ENCODE data around the gene PLCB2. TPM values are rescaled to one million over a fixed set of nuclear protein-coding genes. Genes with fewer than 3 reads are reported as not detected.

The PLCB2 gene
- total RNA-seq, 1 donor: 61.7 TPM

GRCh38 chr15:40303576-40303975 lies 4.2 kb downstream of the PLCB2 start:
- Histone ChIP-seq H3K4me3 (ENCODE audit: low read length) (no peak overlapping the region), H3K27me3 (ENCODE audit: insufficient read depth, low read length) (no peaks in the 10 kb centered on the region), H3K4me1 (ENCODE audit: insufficient read depth, low read length) (peaks cover 43% of the 10 kb centered on the region), H3K9me3 (ENCODE audit: low read depth, low read length) (no peaks in the 10 kb centered on the region)

- Histone ChIP-seq H3K27me3 (ENCODE audit: insufficient read depth, low read length) (no peaks in the 10 kb centered on the region), H3K4me1 (ENCODE audit: insufficient read depth, low read length) (peaks cover 42% of the 10 kb centered on the region), H3K4me3 (ENCODE audit: low read length) (no peak overlapping the region), H3K9me3 (ENCODE audit: low read depth, low read length) (no peaks in the 10 kb centered on the region)
Measured at GRCh38 chr15:40302981-40303380, 4.8 kb downstream of the PLCB2 start.

DNA sequence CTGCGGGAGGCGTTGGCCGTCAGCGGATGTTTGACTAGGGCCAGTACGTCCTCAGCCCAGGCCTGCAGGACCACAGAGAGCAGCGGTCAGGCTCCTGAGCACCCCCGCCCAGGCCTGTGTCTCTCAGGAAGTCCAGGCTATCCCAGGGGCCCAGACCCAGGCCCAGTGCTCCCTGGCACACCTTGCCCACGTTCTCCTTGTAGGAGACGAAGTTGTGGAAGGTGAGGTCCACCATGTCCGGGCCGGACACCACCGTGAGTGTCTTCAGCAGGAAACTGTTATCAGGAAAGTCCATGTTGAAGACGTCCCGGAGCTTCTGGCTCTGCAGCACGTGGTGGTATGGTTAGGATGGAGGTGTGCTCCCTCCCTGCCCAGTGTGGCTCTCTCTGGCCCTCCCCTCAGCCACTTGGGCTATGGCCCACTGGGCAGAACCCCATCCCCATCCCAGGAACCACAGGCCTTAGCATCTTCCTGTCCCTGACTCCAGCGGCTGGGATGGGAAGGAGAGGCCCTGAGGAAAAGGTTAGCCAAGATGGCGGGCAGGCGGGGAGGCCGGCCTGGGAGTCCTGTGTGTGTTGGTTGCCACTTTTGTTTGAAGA lies 5.3 kb downstream of the PLCB2 start:
- Histone ChIP-seq H3K4me3 (ENCODE audit: low read length) (no peak overlapping the region), H3K4me1 (ENCODE audit: insufficient read depth, low read length) (peaks cover 42% of the 10 kb centered on the region)

GRCh38 chr15:40301467-40302179 lies 6.1 kb downstream of the PLCB2 start:
- peaks cover 42% of the 10 kb centered on the region for H3K4me1 ChIP-seq (ENCODE audit: insufficient read depth, low read length)
- H3K27me3 ChIP-seq (ENCODE audit: insufficient read depth, low read length): no peaks in the 10 kb centered on the region
- no peaks in the 10 kb centered on the region for H3K9me3 ChIP-seq (ENCODE audit: low read depth, low read length)
- H3K4me3 ChIP-seq (ENCODE audit: low read length): no peak overlapping the region

More for the DNA sequence above, 5.3 kb downstream of the PLCB2 start:
- H3K27me3 ChIP-seq (ENCODE audit: insufficient read depth, low read length): no peaks in the 10 kb centered on the region
- H3K9me3 ChIP-seq (ENCODE audit: low read depth, low read length): no peaks in the 10 kb centered on the region

DNA sequence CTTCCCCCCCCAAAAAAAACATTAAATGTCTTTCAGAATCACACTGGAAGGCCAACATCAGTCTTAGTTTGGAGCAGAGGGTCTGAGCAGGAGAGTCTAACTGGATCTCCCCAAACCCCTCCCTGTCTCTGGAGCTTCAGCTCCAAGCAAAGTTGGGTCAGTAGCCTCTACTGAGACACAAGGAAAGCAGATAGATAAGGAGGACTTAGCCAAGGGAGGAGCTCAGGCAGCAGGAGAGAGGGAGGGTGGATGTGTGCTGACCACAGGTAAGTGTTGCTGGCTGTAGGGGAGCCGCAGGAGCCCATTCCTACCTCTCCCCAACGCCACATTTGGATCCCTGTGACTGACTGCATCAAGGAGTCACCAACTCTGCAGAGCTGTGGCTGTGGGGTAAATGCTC lies 7.0 kb downstream of the PLCB2 start:
- Histone ChIP-seq H3K4me3 (ENCODE audit: low read length) (no peak overlapping the region), H3K9me3 (ENCODE audit: low read depth, low read length) (no peaks in the 10 kb centered on the region), H3K4me1 (ENCODE audit: insufficient read depth, low read length) (peaks cover 34% of the 10 kb centered on the region), H3K27me3 (ENCODE audit: insufficient read depth, low read length) (no peaks in the 10 kb centered on the region)

DNA sequence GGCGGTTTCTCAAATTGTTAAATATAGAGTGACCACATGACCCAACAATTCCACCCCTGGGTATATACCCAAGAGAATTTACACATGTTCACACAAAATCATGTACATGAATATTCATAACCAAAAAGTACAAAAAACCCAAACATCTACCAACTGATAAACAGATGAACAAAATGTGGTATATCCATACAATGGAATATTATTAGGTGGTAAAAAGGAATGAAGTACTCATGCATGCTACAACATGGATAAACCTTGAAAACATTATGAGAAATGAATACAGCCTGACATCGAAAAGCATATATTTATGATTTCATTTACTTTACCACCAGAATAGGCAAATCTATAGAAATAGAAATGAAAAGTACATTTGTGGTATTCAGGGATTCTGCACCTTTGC lies 7.4 kb downstream of the PLCB2 start:
- Histone ChIP-seq H3K4me3 (ENCODE audit: low read length) (no peak overlapping the region), H3K4me1 (ENCODE audit: insufficient read depth, low read length) (peaks cover 30% of the 10 kb centered on the region), H3K9me3 (ENCODE audit: low read depth, low read length) (no peaks in the 10 kb centered on the region), H3K27me3 (ENCODE audit: insufficient read depth, low read length) (no peaks in the 10 kb centered on the region)

DNA sequence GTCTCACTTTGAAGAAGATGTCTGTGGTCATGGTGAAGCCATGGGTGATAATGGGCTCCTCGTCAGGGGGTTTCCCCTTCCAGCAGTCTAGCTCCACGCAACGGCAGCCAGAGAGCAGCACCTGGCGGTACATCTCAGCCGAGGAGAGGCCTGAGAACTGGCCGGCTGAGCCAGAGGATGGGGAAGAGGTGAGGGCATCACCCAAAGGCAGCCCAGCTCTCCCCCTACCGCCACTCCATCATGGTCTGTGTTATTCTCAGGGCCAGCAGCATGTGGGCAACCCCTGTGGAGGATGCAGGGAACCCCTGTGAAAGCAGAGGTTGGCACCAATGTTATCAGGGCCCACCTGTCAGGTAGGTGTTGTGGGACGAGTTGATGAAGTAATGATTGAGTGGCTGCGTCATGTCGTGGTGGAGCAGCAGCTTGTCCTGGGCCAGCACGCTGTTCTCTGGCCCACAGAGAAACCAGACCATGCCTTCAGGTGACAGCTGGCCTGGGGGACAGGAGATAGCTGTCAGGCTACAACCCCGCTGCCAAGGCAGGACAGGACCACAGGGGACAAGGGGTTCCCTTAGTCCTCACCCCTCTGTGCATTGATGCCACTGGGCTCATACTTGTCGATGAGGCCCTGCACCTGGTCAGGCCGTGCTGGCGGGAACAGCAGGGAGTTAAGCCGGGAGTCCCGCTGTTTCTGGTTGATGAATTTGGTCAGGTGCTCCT lies 9.4 kb downstream of the PLCB2 start:
- Histone ChIP-seq H3K27me3 (ENCODE audit: insufficient read depth, low read length) (no peaks in the 10 kb centered on the region), H3K9me3 (ENCODE audit: low read depth, low read length) (no peaks in the 10 kb centered on the region), H3K4me3 (ENCODE audit: low read length) (no peak overlapping the region), H3K4me1 (ENCODE audit: insufficient read depth, low read length) (peaks cover 13% of the 10 kb centered on the region)

DNA sequence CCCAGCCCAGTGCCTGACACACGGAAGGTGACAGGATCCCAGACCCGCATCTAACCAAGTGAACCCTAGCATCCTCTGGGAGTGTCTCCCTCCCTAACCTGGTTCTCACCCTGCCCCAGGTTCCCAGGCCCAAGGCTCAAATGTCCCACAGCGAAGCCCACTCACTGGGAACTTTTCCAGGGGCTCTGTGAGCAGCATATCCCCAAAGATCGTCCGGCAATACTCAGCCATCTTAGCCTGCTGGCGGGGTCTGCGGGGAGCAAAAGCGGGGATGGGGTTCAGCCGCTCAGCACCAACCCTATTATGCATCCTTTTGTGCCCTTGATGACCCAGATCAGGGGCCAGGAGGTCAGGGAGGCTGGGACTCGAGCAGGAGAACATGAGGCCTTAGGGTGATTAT lies 10.4 kb downstream of the PLCB2 start:
- H3K4me3 ChIP-seq (ENCODE audit: low read length): no peak overlapping the region
- H3K9me3 ChIP-seq (ENCODE audit: low read depth, low read length): no peaks in the 10 kb centered on the region
- H3K4me1 ChIP-seq (ENCODE audit: insufficient read depth, low read length): peaks cover 12% of the 10 kb centered on the region
- no peaks in the 10 kb centered on the region for H3K27me3 ChIP-seq (ENCODE audit: insufficient read depth, low read length)

- Histone ChIP-seq H3K9me3 (ENCODE audit: low read depth, low read length) (no peaks in the 10 kb centered on the region), H3K27me3 (ENCODE audit: insufficient read depth, low read length) (no peaks in the 10 kb centered on the region), H3K4me3 (ENCODE audit: low read length) (no peak overlapping the region), H3K4me1 (ENCODE audit: insufficient read depth, low read length) (peaks cover 7% of the 10 kb centered on the region)
Measured at GRCh38 chr15:40296561-40297230, 11.0 kb downstream of the PLCB2 start.

GRCh38 chr15:40295877-40296560 lies 11.7 kb downstream of the PLCB2 start:
- H3K4me1 ChIP-seq (ENCODE audit: insufficient read depth, low read length): peaks cover under 1% of the 10 kb centered on the region
- H3K4me3 ChIP-seq (ENCODE audit: low read length): no peak overlapping the region
- no peaks in the 10 kb centered on the region for H3K9me3 ChIP-seq (ENCODE audit: low read depth, low read length)
- H3K27me3 ChIP-seq (ENCODE audit: insufficient read depth, low read length): no peaks in the 10 kb centered on the region

DNA sequence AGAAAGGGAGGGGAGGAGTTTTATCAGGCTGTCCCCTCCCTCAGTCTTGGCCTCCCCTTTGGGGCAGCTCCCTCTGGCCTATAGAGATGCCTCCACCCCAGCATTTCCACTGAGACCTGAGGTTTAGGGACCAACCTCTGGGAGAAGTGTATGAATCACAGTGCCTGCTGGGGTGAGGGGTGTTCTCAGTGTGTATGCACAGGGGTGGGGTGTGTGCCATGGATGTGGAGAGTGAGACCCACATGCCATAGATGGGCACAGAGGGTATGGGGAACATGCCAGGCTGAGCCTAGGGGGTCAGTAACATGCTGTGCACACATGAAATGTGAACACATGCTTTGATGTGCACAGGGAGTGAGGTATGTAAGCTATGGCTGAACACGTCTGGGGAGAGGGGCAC lies 12.4 kb downstream of the PLCB2 start:
- no peaks in the 10 kb centered on the region for H3K4me1 ChIP-seq (ENCODE audit: insufficient read depth, low read length)
- no peaks in the 10 kb centered on the region for H3K27me3 ChIP-seq (ENCODE audit: insufficient read depth, low read length)
- no peaks in the 10 kb centered on the region for H3K9me3 ChIP-seq (ENCODE audit: low read depth, low read length)
- H3K4me3 ChIP-seq (ENCODE audit: low read length): no peak overlapping the region

- Histone ChIP-seq H3K4me3 (ENCODE audit: low read length) (no peak overlapping the region), H3K27me3 (ENCODE audit: insufficient read depth, low read length) (no peaks in the 10 kb centered on the region), H3K9me3 (ENCODE audit: low read depth, low read length) (no peaks in the 10 kb centered on the region), H3K4me1 (ENCODE audit: insufficient read depth, low read length) (no peaks in the 10 kb centered on the region)
Measured at GRCh38 chr15:40293905-40294895, 13.5 kb downstream of the PLCB2 start.

DNA sequence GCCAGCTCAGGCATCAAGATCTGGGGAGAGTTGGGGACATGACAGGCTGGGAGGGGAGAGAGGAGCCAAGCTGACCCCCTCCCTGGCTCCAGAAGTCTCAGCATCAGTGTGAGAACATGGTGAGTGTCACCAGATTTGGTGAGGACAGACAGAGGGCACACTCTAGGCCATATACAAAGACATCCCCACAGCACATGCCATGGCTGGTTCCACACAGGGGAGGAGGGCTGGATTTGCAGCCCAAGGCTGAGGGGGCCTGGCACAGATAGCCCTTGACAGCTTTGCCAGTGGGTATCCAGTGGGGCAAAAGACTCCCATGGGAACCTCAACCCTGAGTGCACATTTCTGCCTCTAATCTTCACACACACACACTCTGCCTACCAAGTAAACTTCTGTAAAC lies 14.7 kb downstream of the PLCB2 start:
- no peak overlapping the region for H3K4me3 ChIP-seq (ENCODE audit: low read length)
- no peaks in the 10 kb centered on the region for H3K9me3 ChIP-seq (ENCODE audit: low read depth, low read length)
- H3K27me3 ChIP-seq (ENCODE audit: insufficient read depth, low read length): no peaks in the 10 kb centered on the region
- H3K4me1 ChIP-seq (ENCODE audit: insufficient read depth, low read length): no peaks in the 10 kb centered on the region

- no peak overlapping the region for H3K4me3 ChIP-seq (ENCODE audit: low read length)
- no peaks in the 10 kb centered on the region for H3K27me3 ChIP-seq (ENCODE audit: insufficient read depth, low read length)
- no peaks in the 10 kb centered on the region for H3K9me3 ChIP-seq (ENCODE audit: low read depth, low read length)
- H3K4me1 ChIP-seq (ENCODE audit: insufficient read depth, low read length): no peaks in the 10 kb centered on the region
Measured at GRCh38 chr15:40292246-40292645, 15.5 kb downstream of the PLCB2 start.

Measured in mononuclear cell (primary cell).